ENCODE data around the gene TMEM168. TPM values are rescaled to one million over a fixed set of nuclear protein-coding genes. Genes with fewer than 3 reads are reported as not detected.
A peak's percentile ranks its signal among the peaks of the same experiment; 100 is the strongest.
"Not testable (repeated sequence)": the region's sequence is repeated elsewhere in the genome, so short reads cannot be mapped to it uniquely, and the experiment has no call there.

The TMEM168 gene
- 21.9 and 28.9 TPM in 2 replicates for total RNA-seq (2022)
- Bru-seq, nascent RNA, result percentile 84 among the genes with signal in this experiment
- percentile 95 among the genes with signal in this experiment for BruChase-seq, experiment 1, labeled RNA remaining after a 2-hour chase
- BruChase-seq, experiment 2, labeled RNA remaining after a 6-hour chase, result percentile 91 among the genes with signal in this experiment
- long read RNA-seq, full-length matches to known transcripts, result 49 of 75 reads
- long read RNA-seq, partial matches to known transcripts, result 3 of 75 reads
- long read RNA-seq, other reads (novel, unspliced or antisense), result 23 of 75 reads

- Mint-ChIP-seq H3K27ac (ENCODE audit: unreplicated experiment) (peak within 1 kb of the TSS; percentile 87), H3K27me3 (ENCODE audit: insufficient read depth, unreplicated experiment) (no peaks in the 10 kb centered on the region), H3K36me3 (ENCODE audit: insufficient read depth, unreplicated experiment) (peaks cover 9% of the 10 kb centered on the region), H3K4me1 (ENCODE audit: low read depth, unreplicated experiment) (peaks cover 22% of the 10 kb centered on the region), H3K9me3 (ENCODE audit: unreplicated experiment) (no peaks in the 10 kb centered on the region), H3K4me3 (ENCODE audit: unreplicated experiment) (peak within 1 kb of the TSS; percentile 93)
- H3K4me3 ChIP-seq (ENCODE audit: low read depth, low read length), result peak within 1 kb of the TSS; percentile 88
- ChIA-PET CTCF (no interaction called here), POLR2A (no interaction called here)
- peaks cover 1% of the 10 kb centered on the region; the same call in 1 of the 2 replicates for H3K36me3 ChIP-seq (ENCODE audit: control insufficient read depth, insufficient read depth, low read length)
- H3K27me3 ChIP-seq (replicated peaks; ENCODE audit: control insufficient read depth, insufficient read depth, low read length), result no peaks in the 10 kb centered on the region
- DNase-seq, result peak; percentile 88 to 89
- TSS peak; percentile 91 for BruUV-seq (replicated peaks)
- TF ChIP-seq CTCF (IDR thresholded peaks at IDR 0.05; ENCODE audit: insufficient read depth in 1 of 2, low read depth in 1 of 2, low read length in 1 of 2, severe bottlenecking in 1 of 2, unreplicated experiment in 1 of 2), result no peak
- peaks cover 11% of the 10 kb centered on the region for H3K4me1 ChIP-seq
- intact Hi-C loops (cut with micrococcal nuclease; ENCODE audit: unreplicated experiment), result loop anchor here (5.0 kb wide), 2 partner anchors 107 to 238 kb away; no protein-coding TSS in a partner anchor
- no peaks in the 10 kb centered on the region for H3K9me3 ChIP-seq
These were observed at the start of gene TMEM168 for GRCh38 chr7:112789817-112790585. Gene TMEM168, minus strand, starts transcription at chr7:112790393. Its CDS starts 5,568 bp downstream, at chr7:112784825.

- H3K4me1 ChIP-seq; H3K27ac Mint-ChIP-seq (ENCODE audit: unreplicated experiment); H3K9me3 ChIP-seq; H3K36me3 Mint-ChIP-seq (ENCODE audit: insufficient read depth, unreplicated experiment); H3K4me3 ChIP-seq (ENCODE audit: low read depth, low read length); POLR2A ChIA-PET; CTCF ChIA-PET; H3K36me3 ChIP-seq (ENCODE audit: control insufficient read depth, insufficient read depth, low read length); H3K27me3 ChIP-seq (replicated peaks; ENCODE audit: control insufficient read depth, insufficient read depth, low read length); intact Hi-C loops (cut with micrococcal nuclease; ENCODE audit: unreplicated experiment); H3K27me3 Mint-ChIP-seq (ENCODE audit: insufficient read depth, unreplicated experiment); H3K4me1 Mint-ChIP-seq (ENCODE audit: low read depth, unreplicated experiment); DNase-seq; BruUV-seq (replicated peaks); H3K4me3 Mint-ChIP-seq (ENCODE audit: unreplicated experiment); H3K9me3 Mint-ChIP-seq (ENCODE audit: unreplicated experiment): not testable (repeated sequence)
These were observed 45.7 kb upstream of the TMEM168 start for GRCh38 chr7:112835928-112836327.

GRCh38 chr7:112833082-112833481 is 42.9 kb upstream of the TMEM168 start:
- no peaks in the 10 kb centered on the region for H3K4me1 Mint-ChIP-seq (ENCODE audit: low read depth, unreplicated experiment)
- intact Hi-C loops (cut with micrococcal nuclease; ENCODE audit: unreplicated experiment), result no loop called here
- CTCF ChIA-PET, result no interaction called here

More at GRCh38 chr7:112833082-112833481, 42.9 kb upstream of the TMEM168 start:
- no peak overlapping the region for H3K4me3 ChIP-seq (ENCODE audit: low read depth, low read length)
- H3K4me1 ChIP-seq, result no peaks in the 10 kb centered on the region
- Mint-ChIP-seq H3K36me3 (ENCODE audit: insufficient read depth, unreplicated experiment) (no peaks in the 10 kb centered on the region), H3K9me3 (ENCODE audit: unreplicated experiment) (peaks cover 27% of the 10 kb centered on the region), H3K4me3 (ENCODE audit: unreplicated experiment) (no peak overlapping the region), H3K27me3 (ENCODE audit: insufficient read depth, unreplicated experiment) (no peaks in the 10 kb centered on the region), H3K27ac (ENCODE audit: unreplicated experiment) (no peak overlapping the region)
- no peak for DNase-seq
- H3K36me3 ChIP-seq (ENCODE audit: control insufficient read depth, insufficient read depth, low read length), result no peaks in the 10 kb centered on the region
- no peak for TF ChIP-seq CTCF (IDR thresholded peaks at IDR 0.05; ENCODE audit: insufficient read depth in 1 of 2, low read depth in 1 of 2, low read length in 1 of 2, severe bottlenecking in 1 of 2, unreplicated experiment in 1 of 2)
- BruUV-seq (replicated peaks), result no TSS peak
- POLR2A ChIA-PET, result no interaction called here
- no peaks in the 10 kb centered on the region for H3K27me3 ChIP-seq (replicated peaks; ENCODE audit: control insufficient read depth, insufficient read depth, low read length)
- peaks cover 9% of the 10 kb centered on the region for H3K9me3 ChIP-seq

Data from Caco-2 (cell line).